ENCODE measurements around the gene POLQ. TPM values are rescaled to one million over a fixed set of nuclear protein-coding genes. Genes with fewer than 3 reads are reported as not detected.
A peak's percentile ranks its signal among the peaks of the same experiment; 100 is the strongest.
"Not testable (repeated sequence)": the region's sequence is repeated elsewhere in the genome, so short reads cannot be mapped to it uniquely, and the experiment has no call there.

POLQ gene
- total RNA-seq, 1 experiment from 2014 or later, result 11.6 TPM

DNA sequence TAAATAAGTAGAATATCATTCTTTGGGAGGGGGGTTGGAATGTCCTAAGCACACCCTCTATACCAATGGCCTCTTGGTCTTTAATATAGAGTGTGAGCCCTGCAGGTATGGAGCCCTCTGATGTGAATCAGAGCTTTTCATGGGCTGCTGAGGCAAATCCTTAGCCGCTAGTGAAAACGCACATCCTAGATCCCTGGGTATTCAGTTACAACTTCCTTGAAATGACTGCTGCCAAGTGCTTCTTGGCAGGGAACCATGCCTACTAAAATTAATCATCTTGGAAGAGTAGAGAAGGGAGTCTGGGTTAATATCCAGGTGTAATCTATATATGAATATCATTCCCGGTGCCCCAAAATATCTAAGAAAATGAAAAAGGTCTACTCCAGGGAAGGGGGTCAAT lies 109.1 kb downstream of the POLQ start:
- DNase-seq (ENCODE audit: low spot score), result peak; percentile 47
- in situ Hi-C loops (cut with HindIII; ENCODE audit: low sequenced_read_pairs), result no loop called here

GRCh38 chr3:121436074-121436473 lies 109.7 kb downstream of the POLQ start:
- no peak for DNase-seq (ENCODE audit: low spot score)
- in situ Hi-C loops (cut with HindIII; ENCODE audit: low sequenced_read_pairs), result no loop called here

DNA sequence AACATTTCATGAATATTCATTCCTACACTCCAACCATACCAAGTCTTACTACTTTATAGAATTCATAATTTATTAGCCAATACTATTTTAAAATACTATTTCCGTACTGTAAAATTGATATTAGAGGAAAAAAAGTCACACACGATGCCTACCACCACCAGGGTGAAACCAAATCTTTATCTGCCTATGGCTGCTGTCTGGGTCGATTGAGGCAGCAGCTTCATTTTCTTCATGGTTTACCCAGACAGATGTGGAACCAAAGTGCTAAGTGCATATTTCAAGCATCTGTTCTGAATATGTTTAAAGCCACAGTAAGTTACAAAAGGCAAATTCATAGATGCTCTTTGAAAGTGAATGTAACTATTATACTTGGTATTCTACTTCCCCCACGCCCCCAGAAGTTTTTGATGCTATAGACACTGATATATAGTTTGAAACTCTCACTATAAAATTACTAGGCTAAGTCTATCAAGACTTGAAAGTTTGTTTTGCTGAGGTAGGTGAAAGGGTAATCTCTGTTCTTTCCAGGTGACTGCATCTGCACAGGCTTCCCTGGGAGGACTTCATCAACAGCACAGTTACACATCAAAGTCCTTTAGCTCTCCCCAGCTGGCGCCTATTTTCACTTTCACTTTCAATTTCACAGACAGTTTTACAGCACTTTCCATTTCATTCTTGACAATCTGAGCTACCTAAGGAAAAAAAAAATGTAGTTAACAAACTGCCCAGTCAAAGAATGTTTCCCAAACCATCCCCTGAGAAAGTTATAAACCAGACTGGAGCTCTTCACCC lies 113.9 kb downstream of the POLQ start:
- no peak for DNase-seq (ENCODE audit: low spot score)
- in situ Hi-C loops (cut with HindIII; ENCODE audit: low sequenced_read_pairs), result no loop called here

- in situ Hi-C loops (cut with HindIII; ENCODE audit: low sequenced_read_pairs), result no loop called here
- no peak for DNase-seq (ENCODE audit: low spot score)
Observed at GRCh38 chr3:121430664-121431215, 115.0 kb downstream of the POLQ start.

GRCh38 chr3:121424549-121424948 lies 121.2 kb downstream of the POLQ start:
- DNase-seq (ENCODE audit: low spot score), result no peak

GRCh38 chr3:121418182-121418581 lies 127.6 kb downstream of the POLQ start:
- in situ Hi-C loops (cut with HindIII; ENCODE audit: low sequenced_read_pairs), result no loop called here
- no peak for DNase-seq (ENCODE audit: low spot score)

More at GRCh38 chr3:121424549-121424948, 121.2 kb downstream of the POLQ start:
- in situ Hi-C loops (cut with HindIII; ENCODE audit: low sequenced_read_pairs), result no loop called here

GRCh38 chr3:121414924-121415323 lies 130.9 kb downstream of the POLQ start:
- in situ Hi-C loops (cut with HindIII; ENCODE audit: low sequenced_read_pairs), result no loop called here
- no peak for DNase-seq (ENCODE audit: low spot score)

DNA sequence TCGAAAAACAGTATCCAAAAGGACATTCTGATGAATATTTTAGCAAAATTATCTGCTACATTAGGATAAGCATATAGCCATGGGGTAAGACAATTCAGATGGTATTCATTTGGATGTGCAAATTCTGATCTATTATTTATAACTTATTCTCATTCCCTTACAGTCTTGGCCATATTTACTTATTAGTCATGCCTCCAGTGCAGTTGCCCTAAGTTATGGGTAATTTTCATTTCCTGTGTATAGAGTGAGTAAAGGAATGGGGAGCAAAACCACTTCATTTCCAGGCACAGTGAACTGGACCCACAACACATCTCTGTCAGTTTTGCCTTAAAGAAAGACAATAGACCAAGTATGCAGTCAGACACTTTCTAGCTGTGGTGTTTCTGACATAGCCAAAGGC lies 134.3 kb downstream of the POLQ start:
- in situ Hi-C loops (cut with HindIII; ENCODE audit: low sequenced_read_pairs), result no loop called here
- no peak for DNase-seq (ENCODE audit: low spot score)

DNA sequence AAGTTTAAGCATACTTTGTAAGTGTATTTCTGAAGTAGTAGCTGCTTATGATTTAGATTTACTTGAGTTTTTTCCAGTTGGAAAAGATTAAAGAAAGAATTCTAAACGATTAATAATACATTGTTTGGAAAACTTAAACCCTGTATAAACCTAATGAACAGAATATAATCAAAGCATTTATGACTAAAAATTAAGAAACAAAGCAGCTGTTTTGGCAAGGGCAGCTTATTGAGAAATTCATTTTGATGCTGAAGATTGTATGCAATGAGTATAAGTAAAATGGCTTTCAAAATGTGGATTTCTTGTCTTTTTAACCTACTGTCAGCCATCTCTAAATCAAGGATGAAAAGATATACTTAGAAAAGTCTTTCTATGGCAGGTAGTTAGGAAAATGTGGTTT lies 140.2 kb downstream of the POLQ start:
- no peak for DNase-seq (ENCODE audit: low spot score)
- in situ Hi-C loops (cut with HindIII; ENCODE audit: low sequenced_read_pairs), result no loop called here

GRCh38 chr3:121399820-121400219 lies 146.0 kb downstream of the POLQ start:
- in situ Hi-C loops (cut with HindIII; ENCODE audit: low sequenced_read_pairs), result no loop called here
- DNase-seq (ENCODE audit: low spot score), result no peak

- in situ Hi-C loops (cut with HindIII; ENCODE audit: low sequenced_read_pairs); DNase-seq (ENCODE audit: low spot score): not testable (repeated sequence)
Observed at GRCh38 chr3:121398051-121398450, 147.7 kb downstream of the POLQ start.

DNA sequence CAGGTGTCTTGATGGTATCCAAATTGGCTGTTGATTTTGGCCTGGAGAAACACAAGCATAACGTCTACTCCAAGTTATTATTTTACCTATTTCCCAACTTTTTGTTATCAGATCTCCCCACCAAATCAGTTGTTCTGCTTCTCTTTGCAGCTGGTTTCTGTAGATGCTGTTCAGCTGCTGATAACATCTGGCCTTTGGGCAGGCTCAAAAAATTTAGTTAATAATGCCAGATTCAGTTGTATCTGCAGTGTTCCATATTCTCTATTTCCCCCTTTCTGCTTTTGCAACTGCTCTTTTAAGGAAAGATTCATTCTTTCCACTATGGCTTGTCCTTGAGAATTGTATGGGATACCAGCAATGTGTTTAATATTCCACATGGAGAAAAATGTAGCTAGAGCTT lies 149.8 kb downstream of the POLQ start:
- DNase-seq (ENCODE audit: low spot score); in situ Hi-C loops (cut with HindIII; ENCODE audit: low sequenced_read_pairs): not testable (repeated sequence)

- in situ Hi-C loops (cut with HindIII; ENCODE audit: low sequenced_read_pairs); DNase-seq (ENCODE audit: low spot score): not testable (repeated sequence)
Observed at GRCh38 chr3:121388308-121388707, 157.5 kb downstream of the POLQ start.

Other genes starting within 250 kb of the POLQ start
- gene ARGFX, start 22.0 kb upstream of the POLQ start, total RNA-seq (2014; rRNA removed; shearing (Covaris generic)), result not detected in 2 replicates
- not detected in 2 replicates for gene FBXO40, start 47.4 kb upstream of the POLQ start, total RNA-seq (2014; rRNA removed; shearing (Covaris generic))
- gene HCLS1, start 114.9 kb upstream of the POLQ start, total RNA-seq (2014; rRNA removed; shearing (Covaris generic)), result not detected in 2 replicates
- 10.9 and 34.7 TPM in 2 replicates for gene GOLGB1, start 203.8 kb upstream of the POLQ start, total RNA-seq (2014; rRNA removed; shearing (Covaris generic))

Measured in G401 (cell line).